SK-N-MC (cell line): Measurements from ENCODE around the gene NOL6.
"Not testable (repeated sequence)": the region's sequence is repeated elsewhere in the genome, so short reads cannot be mapped to it uniquely, and the experiment has no call there.

Experiments
- DNase-seq: peaks from one replicate; pipeline ENCODE4 v3.0.0-alpha.2; 2011; ENCODE audit warnings: low read depth, low spot score
- H3K27ac ChIP-seq: fragments of 200-600 bp; sonication (generic); 2 replicates; pipeline ENCODE4 v1.5.1; 2016; ENCODE audit warnings: mixed run types
- H3K36me3 ChIP-seq: fragments of 200-600 bp; sonication (generic); 2 replicates; pipeline ENCODE4 v1.6.1; 2017; ENCODE audit warnings: antibody characterized with exemption, low read length, mixed read lengths; ENCODE audit not compliant: insufficient read depth
- H3K4me3 ChIP-seq: fragments of 200-600 bp; sonication (generic); 2 replicates; pipeline ENCODE4 v1.5.1; 2016
- H3K9ac ChIP-seq: fragments of 200-600 bp; sonication (generic); 2 replicates; pipeline ENCODE4 v1.8.0; 2017; ENCODE audit warnings: mixed run types, mixed read lengths; ENCODE audit not compliant: insufficient read length
- H3K9me3 ChIP-seq: fragments of 200-600 bp; sonication (generic); 2 replicates; pipeline ENCODE4 v1.6.1; 2017; ENCODE audit warnings: low read depth, mild to moderate bottlenecking, antibody characterized with exemption, low read length, moderate library complexity, mixed read lengths
- EZH2 ChIP-seq: fragments of 200-600 bp; sonication (generic); IDR thresholded peaks from one replicate; pipeline ENCODE4 v1.6.1; 2017; ENCODE audit warnings: antibody characterized with exemption
- FOXP2 ChIP-seq: optimal IDR thresholded peaks from 2 replicates; pipeline ENCODE3; 2011; ENCODE audit warnings: mild to moderate bottlenecking, moderate library complexity; ENCODE audit not compliant: insufficient read depth; ENCODE audit errors: extremely low read length, control extremely low read depth
- POLR2AphosphoS5 ChIP-seq: IDR thresholded peaks from 2 replicates; pipeline ENCODE4 v1.6.1; 2012; ENCODE audit warnings: mild to moderate bottlenecking, low read depth, low read length, borderline replicate concordance

The NOL6 gene

GRCh38 chr9:33458444-33458843, 15.3 kb downstream of the NOL6 start:
- no peak overlapping the region for H3K4me3 ChIP-seq
- TF ChIP-seq EZH2, result no peak
- TF ChIP-seq FOXP2, result no peak
- no peak for TF ChIP-seq POLR2AphosphoS5
- peaks cover 24% of the 10 kb centered on the region; the same call in 1 of the 2 replicates for H3K36me3 ChIP-seq
- H3K9me3 ChIP-seq, result no peaks in the 10 kb centered on the region
- no peak overlapping the region for H3K27ac ChIP-seq
- H3K9ac ChIP-seq, result no peak overlapping the region
- DNase-seq, result no peak

GRCh38 chr9:33455945-33456344, 17.8 kb downstream of the NOL6 start:
- DNase-seq, result no peak
- no peak overlapping the region for H3K9ac ChIP-seq
- no peak overlapping the region for H3K27ac ChIP-seq
- no peak overlapping the region for H3K4me3 ChIP-seq
- no peaks in the 10 kb centered on the region for H3K9me3 ChIP-seq
- TF ChIP-seq FOXP2, result no peak
- TF ChIP-seq EZH2, result no peak
- no peak for TF ChIP-seq POLR2AphosphoS5
- H3K36me3 ChIP-seq, result no peaks in the 10 kb centered on the region

GRCh38 chr9:33455456-33455855, 18.3 kb downstream of the NOL6 start:
- H3K4me3 ChIP-seq, H3K9ac ChIP-seq, DNase-seq, H3K27ac ChIP-seq, H3K36me3 ChIP-seq, H3K9me3 ChIP-seq: not testable (repeated sequence)

DNA sequence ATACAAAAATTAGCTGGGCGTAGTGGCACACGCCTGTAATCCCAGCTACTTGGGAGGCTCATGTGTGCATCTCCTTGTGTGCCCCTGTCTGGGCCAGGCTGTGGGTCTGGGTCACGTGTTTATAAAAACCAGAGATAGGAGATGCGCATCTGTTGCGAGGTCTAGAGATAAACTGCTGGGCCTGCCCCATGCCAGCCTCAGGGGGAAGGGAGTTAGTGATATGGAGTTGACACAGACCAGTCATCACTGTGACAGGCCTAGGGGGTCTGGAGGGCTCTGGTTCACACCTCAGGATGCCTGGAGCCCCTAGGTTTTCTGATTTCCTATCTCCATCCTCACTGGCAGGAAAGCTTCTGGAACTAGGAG, 19.1 kb downstream of the NOL6 start:
- H3K4me3 ChIP-seq, H3K9ac ChIP-seq, H3K9me3 ChIP-seq, DNase-seq, H3K27ac ChIP-seq, H3K36me3 ChIP-seq: not testable (repeated sequence)

GRCh38 chr9:33453999-33454660, 19.6 kb downstream of the NOL6 start:
- Histone ChIP-seq H3K4me3 (no peak overlapping the region), H3K9me3 (no peaks in the 10 kb centered on the region), H3K36me3 (no peaks in the 10 kb centered on the region), H3K9ac (no peak overlapping the region), H3K27ac (no peak overlapping the region)
- DNase-seq, result no peak
- no peak for TF ChIP-seq FOXP2
- TF ChIP-seq POLR2AphosphoS5, result no peak
- TF ChIP-seq EZH2, result no peak

GRCh38 chr9:33453286-33453860, 20.4 kb downstream of the NOL6 start:
- Histone ChIP-seq H3K9me3 (no peaks in the 10 kb centered on the region), H3K36me3 (no peaks in the 10 kb centered on the region), H3K27ac (no peak overlapping the region), H3K9ac (no peak overlapping the region), H3K4me3 (no peak overlapping the region)
- TF ChIP-seq EZH2, result no peak
- TF ChIP-seq POLR2AphosphoS5, result no peak
- no peak for TF ChIP-seq FOXP2
- no peak for DNase-seq

DNA sequence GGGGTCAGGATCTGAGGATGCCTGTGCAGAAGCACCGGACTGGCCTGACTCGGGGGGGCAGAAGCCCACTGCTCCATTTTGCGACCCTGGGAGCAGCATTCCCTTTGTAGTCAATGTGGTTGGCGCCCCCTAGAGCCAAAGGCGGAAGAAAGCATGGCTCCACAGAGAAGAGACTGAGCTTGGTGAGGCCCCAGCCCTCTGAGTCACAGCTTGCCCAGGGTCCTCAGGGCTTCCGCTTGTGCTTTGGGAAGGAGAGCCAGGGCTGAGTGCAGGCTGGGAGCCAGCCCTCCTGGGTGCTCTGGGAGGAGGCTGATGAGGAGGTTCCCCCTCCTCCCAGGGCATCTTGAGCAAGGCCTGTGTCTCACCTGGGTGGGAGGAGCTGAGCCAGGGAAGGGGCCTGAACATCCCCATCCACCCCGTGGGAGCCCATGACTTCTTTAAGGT, 20.9 kb downstream of the NOL6 start:
- Histone ChIP-seq H3K9ac (no peak overlapping the region), H3K36me3 (no peaks in the 10 kb centered on the region), H3K27ac (no peak overlapping the region), H3K9me3 (no peaks in the 10 kb centered on the region), H3K4me3 (no peak overlapping the region)
- DNase-seq, result no peak
- TF ChIP-seq FOXP2 (no peak), POLR2AphosphoS5 (no peak), EZH2 (no peak)

- TF ChIP-seq POLR2AphosphoS5 (no peak), FOXP2 (no peak), EZH2 (no peak)
- DNase-seq, result no peak
- H3K9me3 ChIP-seq, result no peaks in the 10 kb centered on the region
- H3K36me3 ChIP-seq, result no peaks in the 10 kb centered on the region
- no peak overlapping the region for H3K4me3 ChIP-seq
- no peak overlapping the region for H3K27ac ChIP-seq
- H3K9ac ChIP-seq, result no peak overlapping the region
Measured at GRCh38 chr9:33450621-33451146, 23.0 kb downstream of the NOL6 start.

DNA sequence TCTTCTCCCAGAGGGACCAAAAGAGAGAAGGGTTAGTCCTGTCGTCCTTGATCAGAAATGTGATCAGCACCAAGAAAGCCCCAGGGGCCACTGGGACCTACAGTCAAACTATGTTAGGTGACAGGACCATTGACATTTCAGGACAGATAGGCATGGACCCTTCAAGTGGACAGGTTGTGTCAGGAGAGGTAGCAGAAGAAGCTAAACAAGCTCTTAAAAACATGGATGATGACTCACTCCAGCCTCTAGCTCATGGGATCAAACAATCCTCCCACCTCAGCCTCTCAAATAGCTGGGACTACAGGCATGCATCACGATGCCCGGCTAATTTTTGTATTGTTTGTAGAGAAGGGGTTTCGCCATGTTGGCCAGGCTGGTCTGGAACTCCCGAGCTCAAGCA, 24.0 kb downstream of the NOL6 start:
- H3K9ac ChIP-seq, result no peak overlapping the region
- no peaks in the 10 kb centered on the region for H3K36me3 ChIP-seq
- H3K4me3 ChIP-seq, result no peak overlapping the region
- DNase-seq, result no peak
- H3K9me3 ChIP-seq, result no peaks in the 10 kb centered on the region
- no peak for TF ChIP-seq FOXP2
- no peak for TF ChIP-seq EZH2
- no peak for TF ChIP-seq POLR2AphosphoS5
- no peak overlapping the region for H3K27ac ChIP-seq
